GM18505 (cell line): Measurements from ENCODE around the gene CDY2A.
"Not testable (repeated sequence)": the region's sequence is repeated elsewhere in the genome, so short reads cannot be mapped to it uniquely, and the experiment has no call there.

Experiments
- ATAC-seq: cut with Tn5 transposase; IDR thresholded peaks from one replicate; pipeline ENCODE4 v1.9.1; 2021; ENCODE audit not compliant: unreplicated experiment

The CDY2A gene

DNA sequence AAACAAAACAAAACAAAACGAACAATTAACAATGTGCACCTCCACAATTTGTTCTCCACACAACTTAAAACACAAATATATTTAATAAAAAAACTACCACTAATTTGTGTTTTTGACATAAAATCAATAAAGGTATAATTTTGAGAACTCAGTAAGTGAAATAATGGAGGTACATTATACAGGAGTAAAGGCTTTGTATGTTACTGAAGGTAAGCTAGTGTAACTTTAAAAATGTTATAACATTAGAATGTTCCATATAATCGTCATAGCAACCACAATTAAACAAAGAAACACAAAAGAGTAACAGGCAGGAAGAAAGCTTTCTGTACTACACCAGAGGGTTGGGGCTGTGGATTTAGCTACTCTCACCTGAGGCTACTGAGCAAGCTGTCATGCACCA lies at the start of gene CDY2A:
CDY2A (plus strand) TSS at position 301 of the 400 bp plus-strand sequence. CDS start 328 bp downstream, outside the sequence.
- ATAC-seq, result not testable (repeated sequence)

DNA sequence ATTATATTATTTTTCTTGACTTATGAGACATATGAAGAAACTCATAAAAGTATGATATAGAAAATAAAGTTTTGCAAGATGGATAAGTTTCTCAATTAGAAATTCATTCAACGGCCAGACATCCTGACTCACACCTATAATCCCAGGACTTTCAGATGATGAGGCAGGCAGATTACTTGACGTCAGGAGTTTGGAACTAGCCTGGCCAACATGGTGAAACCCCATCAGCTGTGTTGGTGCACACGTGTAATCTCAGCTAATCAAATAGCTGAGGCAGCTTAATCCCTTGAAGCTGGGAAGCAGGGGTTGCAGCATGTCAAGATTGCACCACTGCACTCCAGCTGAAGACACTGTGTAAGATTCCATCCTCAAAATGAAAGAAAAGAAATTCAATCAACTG lies 28.0 kb upstream of the CDY2A start:
- ATAC-seq, result not testable (repeated sequence)

GRCh38 chrY:17998266-17998665 lies 27.3 kb upstream of the CDY2A start:
- not testable (repeated sequence) for ATAC-seq

DNA sequence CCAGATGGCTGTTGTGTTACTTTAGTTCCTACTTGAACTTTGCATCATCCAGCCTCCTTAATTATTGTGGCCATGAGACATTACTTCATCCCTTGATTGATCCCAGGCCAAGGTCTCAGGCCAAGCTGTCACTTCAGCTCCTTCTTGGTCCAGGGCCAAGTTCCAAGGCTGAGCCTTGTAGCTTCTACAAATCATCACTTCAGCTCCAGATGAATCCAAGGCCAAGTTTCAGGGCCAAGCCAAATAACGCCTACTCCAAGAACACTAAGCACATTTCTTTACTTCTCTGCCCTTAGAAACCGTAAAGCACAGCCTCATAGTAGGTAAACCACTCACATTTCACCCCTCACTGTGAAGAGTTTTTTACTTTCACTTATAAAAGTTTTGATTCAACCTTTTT lies 1.7 kb upstream of the CDY2A start:
- not testable (repeated sequence) for ATAC-seq

- ATAC-seq, result not testable (repeated sequence)
These were observed 3.3 kb downstream of the CDY2A start for GRCh38 chrY:18028845-18029244.

GRCh38 chrY:18030178-18030577 lies 4.6 kb downstream of the CDY2A start:
- not testable (repeated sequence) for ATAC-seq

GRCh38 chrY:18034100-18034814 lies 8.7 kb downstream of the CDY2A start:
- ATAC-seq, result not testable (repeated sequence)

DNA sequence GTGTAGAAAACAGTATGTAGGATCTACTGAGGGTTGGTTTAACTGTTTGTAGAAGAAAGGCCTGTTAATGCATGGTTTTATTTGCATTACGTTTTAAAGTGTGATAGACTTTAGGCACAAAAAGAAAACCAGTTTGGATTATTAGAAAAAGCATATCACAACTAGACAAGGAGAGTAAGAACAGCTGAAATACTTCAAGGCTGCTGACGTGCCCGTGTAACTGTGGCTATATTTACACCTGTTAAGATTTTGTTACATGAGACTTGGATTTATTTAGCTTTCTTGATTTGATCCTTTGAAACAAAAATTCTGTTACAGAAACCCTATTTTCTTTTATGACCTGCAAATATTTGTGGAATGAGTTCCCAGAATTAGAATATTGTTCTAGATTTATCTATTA lies 9.3 kb downstream of the CDY2A start:
- not testable (repeated sequence) for ATAC-seq

- not testable (repeated sequence) for ATAC-seq
These were observed 19.4 kb downstream of the CDY2A start for GRCh38 chrY:18044990-18045389.

DNA sequence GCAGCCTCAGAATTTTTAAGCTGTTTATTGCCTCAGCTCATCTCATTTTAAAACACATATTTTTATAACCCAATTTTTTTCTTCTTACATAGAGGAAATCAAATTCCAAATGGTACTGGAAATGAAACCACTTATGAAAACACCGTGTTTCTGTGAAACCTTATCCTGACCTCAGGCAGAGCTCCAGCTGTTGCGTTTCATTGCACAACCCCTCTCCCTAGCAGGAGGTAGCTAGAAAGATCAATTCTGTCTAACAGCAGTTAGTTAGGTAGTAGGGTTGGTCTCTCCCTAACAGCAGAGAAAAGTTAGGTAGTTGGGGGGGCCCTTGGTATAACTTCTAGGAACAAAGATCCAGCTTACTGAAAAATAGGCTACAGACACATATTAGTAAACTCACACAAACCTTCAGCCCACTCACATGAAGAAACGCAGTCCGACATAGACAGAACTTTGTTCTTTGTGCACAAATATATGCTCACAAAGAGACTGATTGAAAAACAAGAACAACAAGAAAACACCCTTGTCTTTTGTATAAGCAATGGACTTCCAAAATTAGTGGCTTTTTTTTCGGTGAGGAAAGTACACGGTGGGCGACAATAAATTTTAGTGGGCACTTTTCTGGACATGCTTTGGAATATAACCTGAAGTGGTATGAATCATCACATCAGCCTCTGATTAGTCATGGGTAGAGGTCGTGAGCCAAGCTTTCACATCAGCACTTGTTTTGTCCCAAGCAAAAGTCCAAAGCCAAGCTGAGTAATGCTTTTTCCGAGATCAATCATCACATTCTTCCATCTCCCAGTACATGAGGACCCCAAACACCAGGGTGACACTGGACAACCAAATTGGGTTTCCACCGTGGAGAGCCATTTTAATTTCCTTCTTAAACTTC lies 22.8 kb downstream of the CDY2A start:
- ATAC-seq, result not testable (repeated sequence)

- not testable (repeated sequence) for ATAC-seq
These were observed 23.5 kb downstream of the CDY2A start for GRCh38 chrY:18049061-18049460.

GRCh38 chrY:18056473-18056872 lies 30.9 kb downstream of the CDY2A start:
- ATAC-seq, result not testable (repeated sequence)

DNA sequence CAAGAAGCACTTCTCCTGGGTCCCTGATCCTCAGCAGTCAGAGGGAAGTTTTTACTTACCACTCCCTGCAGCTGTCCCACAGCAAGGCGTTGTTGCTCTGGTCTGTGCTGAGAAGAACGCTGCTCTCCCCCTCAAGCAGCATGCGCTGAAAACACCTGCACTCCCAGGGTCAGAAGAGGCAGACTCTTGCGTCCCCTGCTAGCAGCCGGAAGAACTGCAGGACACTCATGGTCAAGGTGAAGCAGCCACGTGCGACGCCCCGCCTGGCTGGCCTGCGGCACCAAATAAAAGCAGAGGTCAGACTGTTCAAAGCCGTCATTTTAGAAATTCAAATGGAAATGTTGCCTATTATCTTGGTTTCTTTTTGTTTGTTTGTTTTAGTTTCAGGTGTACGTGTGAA lies 47.9 kb downstream of the CDY2A start:
- ATAC-seq, result not testable (repeated sequence)
